H9 (cell line): ENCODE results near the gene ECE2. TPM values are rescaled to one million over a fixed set of nuclear protein-coding genes. Genes with fewer than 3 reads are reported as not detected.

ENCODE experiments used
- DNase-seq: peaks from one replicate; pipeline ENCODE4 v3.0.0-alpha.2; 2017
- H2AFZ ChIP-seq: one replicate; pipeline ENCODE4 v1.6.1; 2013; ENCODE audit warnings: mild to moderate bottlenecking, low read length, control low read depth, moderate library complexity
- H2AK5ac ChIP-seq: 2 replicates; pipeline ENCODE4 v1.6.1; 2013; ENCODE audit warnings: low read length, control low read depth, mixed read lengths; ENCODE audit not compliant: insufficient read length
- H2BK120ac ChIP-seq: one replicate; pipeline ENCODE4 v1.6.1; 2013; ENCODE audit warnings: low read depth, mild to moderate bottlenecking, low read length, control low read depth, inconsistent platforms; ENCODE audit not compliant: poor library complexity, severe bottlenecking
- H2BK12ac ChIP-seq: 2 replicates; pipeline ENCODE4 v1.6.1; 2013; ENCODE audit warnings: low read length, control low read depth, mixed read lengths, low read depth; ENCODE audit not compliant: insufficient read length
- H2BK15ac ChIP-seq: 2 replicates; pipeline ENCODE4 v1.6.1; 2013; ENCODE audit warnings: low read depth, low read length, control low read depth
- H2BK20ac ChIP-seq: one replicate; pipeline ENCODE4 v1.6.1; 2013; ENCODE audit warnings: low read depth, mild to moderate bottlenecking, low read length, control low read depth, inconsistent platforms; ENCODE audit not compliant: poor library complexity, severe bottlenecking
- H2BK5ac ChIP-seq: 2 replicates; pipeline ENCODE4 v1.6.1; 2013; ENCODE audit warnings: low read length, control low read depth, mixed read lengths; ENCODE audit not compliant: insufficient read length
- H3K14ac ChIP-seq: 2 replicates; pipeline ENCODE4 v1.6.1; 2013; ENCODE audit warnings: low read length, control low read depth; ENCODE audit not compliant: insufficient read depth
- H3K18ac ChIP-seq: 2 replicates; pipeline ENCODE4 v1.6.1; 2013; ENCODE audit warnings: low read depth, mild to moderate bottlenecking, mixed read lengths, low read length, control low read depth; ENCODE audit not compliant: insufficient read length
- H3K23ac ChIP-seq: 2 replicates; pipeline ENCODE4 v1.6.1; 2013; ENCODE audit warnings: low read length, control low read depth, mixed read lengths, low read depth; ENCODE audit not compliant: insufficient read length
- H3K23me2 ChIP-seq: 2 replicates; pipeline ENCODE4 v1.6.1; 2013; ENCODE audit warnings: low read depth, mild to moderate bottlenecking, mixed read lengths, low read length, control low read depth; ENCODE audit not compliant: insufficient read length, poor library complexity, severe bottlenecking
- H3K27ac ChIP-seq: 2 replicates; pipeline ENCODE4 v1.5.1; 2013; ENCODE audit warnings: low read length, control low read depth, mixed read lengths, low read depth; ENCODE audit not compliant: insufficient read length
- H3K27me3 ChIP-seq: 2 replicates; pipeline ENCODE4 v1.6.1; 2013; ENCODE audit warnings: low read length, control low read depth, inconsistent platforms; ENCODE audit not compliant: insufficient read depth
- H3K4ac ChIP-seq: 2 replicates; pipeline ENCODE4 v1.6.1; 2013; ENCODE audit warnings: low read depth, mild to moderate bottlenecking, control low read depth, inconsistent platforms, low read length, moderate library complexity
- H3K4me1 ChIP-seq: 2 replicates; pipeline ENCODE4 v1.6.1; 2013; ENCODE audit warnings: low read length, control low read depth, inconsistent platforms; ENCODE audit not compliant: insufficient read depth
- H3K4me2 ChIP-seq: 2 replicates; pipeline ENCODE4 v1.6.1; 2013; ENCODE audit warnings: low read length, control low read depth, mixed read lengths; ENCODE audit not compliant: insufficient read length, insufficient read depth
- H3K56ac ChIP-seq: 2 replicates; pipeline ENCODE4 v1.6.1; 2013; ENCODE audit warnings: low read depth, mild to moderate bottlenecking, mixed read lengths, low read length, control low read depth; ENCODE audit not compliant: insufficient read length
- H3K79me1 ChIP-seq: 2 replicates; pipeline ENCODE4 v1.6.1; 2013; ENCODE audit warnings: low read depth, mild to moderate bottlenecking, moderate library complexity, low read length, control low read depth, inconsistent platforms; ENCODE audit not compliant: insufficient read depth, poor library complexity, severe bottlenecking
- H3K79me2 ChIP-seq: 2 replicates; pipeline ENCODE4 v1.6.1; 2013; ENCODE audit warnings: low read length, control low read depth, inconsistent platforms; ENCODE audit not compliant: insufficient read depth
- H3K9ac ChIP-seq: 2 replicates; pipeline ENCODE4 v1.6.1; 2013; ENCODE audit warnings: low read length, control low read depth, mixed read lengths; ENCODE audit not compliant: insufficient read length; ENCODE audit errors: extremely low read depth
- H3K9me3 ChIP-seq: one replicate; pipeline ENCODE4 v1.6.1; 2013; ENCODE audit warnings: low read depth, low read length, inconsistent platforms; ENCODE audit not compliant: control insufficient read depth
- H3T11ph ChIP-seq: one replicate; pipeline ENCODE4 v1.6.1; 2013; ENCODE audit warnings: mild to moderate bottlenecking, low read length, control low read depth, inconsistent platforms
- H4K20me1 ChIP-seq: one replicate; pipeline ENCODE4 v1.6.1; 2013; ENCODE audit not compliant: control insufficient read depth, insufficient read length, insufficient read depth
- H4K5ac ChIP-seq: 2 replicates; pipeline ENCODE4 v1.6.1; 2013; ENCODE audit warnings: low read depth, mild to moderate bottlenecking, mixed read lengths, low read length, control low read depth; ENCODE audit not compliant: insufficient read length
- H4K8ac ChIP-seq: replicated peaks from 2 replicates; pipeline ENCODE4 v1.6.1; 2013; ENCODE audit warnings: low read length, control low read depth, mixed read lengths, low read depth; ENCODE audit not compliant: insufficient read length
- H4K91ac ChIP-seq: 2 replicates; pipeline ENCODE4 v1.6.1; 2013; ENCODE audit warnings: low read depth, mild to moderate bottlenecking, moderate library complexity, mixed read lengths, low read length, control low read depth; ENCODE audit not compliant: insufficient read length
- H3K27ac Mint-ChIP-seq, 3 experiments: 2 replicates in 2 of 3; 3 replicates in 1 of 3; pipeline ENCODE4 v1.8.0; 2020 to 2021; ENCODE audit warnings: mixed read lengths in 3 of 3, mild to moderate bottlenecking in 1 of 3, moderate library complexity in 1 of 3
- H3K27me3 Mint-ChIP-seq: 2 replicates; pipeline ENCODE4 v1.8.0; 2021; ENCODE audit warnings: low read depth, mild to moderate bottlenecking, moderate library complexity, mixed read lengths
- H3K36me3 Mint-ChIP-seq, 3 experiments: 2 replicates in 2 of 3; 3 replicates in 1 of 3; pipeline ENCODE4 v1.8.0; 2020 to 2021; ENCODE audit warnings: low read depth in 3 of 3, mixed read lengths in 3 of 3; ENCODE audit not compliant: insufficient read depth in 1 of 3
- H3K4me1 Mint-ChIP-seq, 2 experiments: 2 replicates each; pipeline ENCODE4 v1.8.0; 2020; ENCODE audit warnings: mixed read lengths in 2 of 2
- H3K4me3 Mint-ChIP-seq, 2 experiments: 2 replicates in 1 of 2; 3 replicates in 1 of 2; pipeline ENCODE4 v1.8.0; 2020 to 2021; ENCODE audit warnings: mild to moderate bottlenecking in 2 of 2, mixed read lengths in 2 of 2, moderate library complexity in 1 of 2
- H3K9me3 Mint-ChIP-seq, 2 experiments: 2 replicates in 1 of 2; 3 replicates in 1 of 2; pipeline ENCODE4 v1.8.0; 2020; ENCODE audit warnings: mild to moderate bottlenecking in 2 of 2, mixed read lengths in 2 of 2, moderate library complexity in 1 of 2
- WGBS: extraction: QIAGEN DNeasy Blood & Tissue Kit; methylation state at CpG from one replicate; pipeline ENCODE4 v1.1.7; 2013; ENCODE audit warnings: missing lambda C conversion rate, low lambda C conversion rate, mixed read lengths; ENCODE audit not compliant: insufficient read length; ENCODE audit errors: extremely low coverage; 5-methylcytosine and 5-hydroxymethylcytosine counted together
- total RNA-seq: library from RNA; stranded (reverse); gene quantifications from 2 replicates; pipeline ENCODE4 v1.2.1, GENCODE V29; 2021
- TF ChIP-seq, protein P1 (sequence below): fragments of 200-600 bp; sonication (generic); conservative IDR thresholded peaks from 3 replicates; pipeline ENCODE4 v1.8.0; 2021; ENCODE audit warnings: antibody characterized with exemption, mild to moderate bottlenecking

Gene ECE2
- total RNA-seq, 1 experiment from 2014 or later: not detected

GRCh38 chr3:184260724-184261269 lies 15.0 kb upstream of the ECE2 start:
- Mint-ChIP-seq H3K4me3 (peak overlapping the region; percentile 81 to 86), H3K27me3 (peaks cover 73% of the 10 kb centered on the region), H3K36me3 (peaks cover 0 to 8% (median 2%) of the 10 kb centered on the region in 3 experiments; a peak in 3 of 7 replicates), H3K4me1 (peaks cover 18 to 19% of the 10 kb centered on the region in 2 experiments), H3K9me3 (no peaks in the 10 kb centered on the region), H3K27ac (peak overlapping the region in 1 of 3 experiments; percentile 12; a peak in 1 of 7 replicates)
- Histone ChIP-seq H2AK5ac (no peak overlapping the region), H3K23ac (no peak overlapping the region), H3K9me3 (no peaks in the 10 kb centered on the region), H3K14ac (no peak overlapping the region), H2BK12ac (no peak overlapping the region), H3K27me3 (peaks cover 14% of the 10 kb centered on the region; the same call in 1 of the 2 replicates), H4K8ac (no peak overlapping the region), H2BK120ac (no peak overlapping the region), H4K5ac (no peak overlapping the region), H2BK5ac (no peak overlapping the region), H3K4me2 (peak overlapping the region; percentile 85), H3K18ac (no peak overlapping the region), H4K91ac (no peak overlapping the region), H3K23me2 (peaks cover 21% of the 10 kb centered on the region), H2AFZ (no peak overlapping the region), H3K4ac (no peak overlapping the region), H3T11ph (no peak overlapping the region), H3K4me1 (no peaks in the 10 kb centered on the region), H2BK15ac (no peak overlapping the region), H3K56ac (no peak overlapping the region), H3K27ac (no peak overlapping the region), H4K20me1 (no peaks in the 10 kb centered on the region), H2BK20ac (no peak overlapping the region), H3K79me2 (no peaks in the 10 kb centered on the region), H3K79me1 (no peaks in the 10 kb centered on the region), H3K9ac (no peak overlapping the region)
- no CpG with 5 or more reads among the region's 49 CpGs for whole genome bisulfite sequencing
- TF ChIP-seq, protein P1, sequence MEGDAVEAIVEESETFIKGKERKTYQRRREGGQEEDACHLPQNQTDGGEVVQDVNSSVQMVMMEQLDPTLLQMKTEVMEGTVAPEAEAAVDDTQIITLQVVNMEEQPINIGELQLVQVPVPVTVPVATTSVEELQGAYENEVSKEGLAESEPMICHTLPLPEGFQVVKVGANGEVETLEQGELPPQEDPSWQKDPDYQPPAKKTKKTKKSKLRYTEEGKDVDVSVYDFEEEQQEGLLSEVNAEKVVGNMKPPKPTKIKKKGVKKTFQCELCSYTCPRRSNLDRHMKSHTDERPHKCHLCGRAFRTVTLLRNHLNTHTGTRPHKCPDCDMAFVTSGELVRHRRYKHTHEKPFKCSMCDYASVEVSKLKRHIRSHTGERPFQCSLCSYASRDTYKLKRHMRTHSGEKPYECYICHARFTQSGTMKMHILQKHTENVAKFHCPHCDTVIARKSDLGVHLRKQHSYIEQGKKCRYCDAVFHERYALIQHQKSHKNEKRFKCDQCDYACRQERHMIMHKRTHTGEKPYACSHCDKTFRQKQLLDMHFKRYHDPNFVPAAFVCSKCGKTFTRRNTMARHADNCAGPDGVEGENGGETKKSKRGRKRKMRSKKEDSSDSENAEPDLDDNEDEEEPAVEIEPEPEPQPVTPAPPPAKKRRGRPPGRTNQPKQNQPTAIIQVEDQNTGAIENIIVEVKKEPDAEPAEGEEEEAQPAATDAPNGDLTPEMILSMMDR: no peak
- no peak for DNase-seq
